ENCODE data around the gene NAV2.

GRCh38 chr11:19789835-19790710 is 77.4 kb downstream of the NAV2 start:
- TF ChIP-seq CTCF (IDR thresholded peaks at IDR 0.05; ENCODE audit: low read depth, low read length) = no peak
- no peak for TF ChIP-seq POLR2A (IDR thresholded peaks at IDR 0.05; ENCODE audit: extremely low read depth, insufficient read length)

All from NB4 (cell line).